ENCODE data around the gene ASCL4. TPM values are rescaled to one million over a fixed set of nuclear protein-coding genes. Genes with fewer than 3 reads are reported as not detected.

The ASCL4 gene
- total RNA-seq, 1 experiment from 2014 or later = not detected

DNA sequence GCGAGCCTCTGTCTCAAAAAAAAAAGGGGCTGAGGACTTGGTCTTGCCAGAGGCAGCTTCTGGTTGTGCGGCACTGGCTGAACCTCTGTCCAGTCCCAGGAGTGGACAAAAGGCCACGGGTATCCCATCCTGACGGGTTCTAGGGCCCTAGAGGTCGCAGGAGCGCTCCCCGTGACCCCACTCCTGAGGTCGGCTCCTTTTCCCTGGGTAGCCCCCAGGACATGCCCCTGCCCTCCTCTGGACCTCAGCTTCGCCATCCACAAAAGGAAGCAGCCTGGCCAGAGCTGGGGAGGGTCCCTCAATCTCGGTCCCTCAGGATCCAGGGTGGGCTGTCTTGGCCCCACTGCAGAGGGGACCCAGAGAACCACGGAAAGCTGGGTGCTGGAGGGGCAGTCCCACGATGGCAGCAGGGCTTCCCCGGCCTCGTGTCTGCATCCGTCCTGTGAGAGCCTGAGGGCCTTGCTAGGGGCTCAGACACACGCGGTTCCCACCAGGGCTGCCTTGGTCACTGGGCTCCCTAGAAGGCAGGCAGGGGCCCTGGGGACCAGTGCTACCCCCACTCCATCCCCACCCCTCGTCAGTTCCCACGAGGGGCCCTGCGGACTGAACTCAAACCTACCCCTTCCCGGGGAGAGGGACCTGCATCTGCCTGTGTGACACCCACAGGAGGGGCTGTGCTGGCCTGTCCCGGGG lies 31.1 kb downstream of the ASCL4 start:
- Mint-ChIP-seq H3K4me3 (no peak overlapping the region), H3K27ac (no peak overlapping the region), H3K36me3 (ENCODE audit: insufficient read depth in 1 of 3, low read depth in 3 of 3) (no peaks in the 10 kb centered on the region), H3K27me3 (ENCODE audit: low read depth) (peaks cover 7% of the 10 kb centered on the region), H3K9me3 (no peaks in the 10 kb centered on the region; a peak in 1 of 5 replicates), H3K4me1 (peaks cover 12 to 17% of the 10 kb centered on the region in 2 experiments)
- TF ChIP-seq, protein P1, sequence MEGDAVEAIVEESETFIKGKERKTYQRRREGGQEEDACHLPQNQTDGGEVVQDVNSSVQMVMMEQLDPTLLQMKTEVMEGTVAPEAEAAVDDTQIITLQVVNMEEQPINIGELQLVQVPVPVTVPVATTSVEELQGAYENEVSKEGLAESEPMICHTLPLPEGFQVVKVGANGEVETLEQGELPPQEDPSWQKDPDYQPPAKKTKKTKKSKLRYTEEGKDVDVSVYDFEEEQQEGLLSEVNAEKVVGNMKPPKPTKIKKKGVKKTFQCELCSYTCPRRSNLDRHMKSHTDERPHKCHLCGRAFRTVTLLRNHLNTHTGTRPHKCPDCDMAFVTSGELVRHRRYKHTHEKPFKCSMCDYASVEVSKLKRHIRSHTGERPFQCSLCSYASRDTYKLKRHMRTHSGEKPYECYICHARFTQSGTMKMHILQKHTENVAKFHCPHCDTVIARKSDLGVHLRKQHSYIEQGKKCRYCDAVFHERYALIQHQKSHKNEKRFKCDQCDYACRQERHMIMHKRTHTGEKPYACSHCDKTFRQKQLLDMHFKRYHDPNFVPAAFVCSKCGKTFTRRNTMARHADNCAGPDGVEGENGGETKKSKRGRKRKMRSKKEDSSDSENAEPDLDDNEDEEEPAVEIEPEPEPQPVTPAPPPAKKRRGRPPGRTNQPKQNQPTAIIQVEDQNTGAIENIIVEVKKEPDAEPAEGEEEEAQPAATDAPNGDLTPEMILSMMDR (conservative IDR thresholded peaks at IDR 0.05) = no peak
- Histone ChIP-seq H4K8ac (replicated peaks; ENCODE audit: insufficient read length, low read depth, low read length) (no peak overlapping the region), H2BK20ac (ENCODE audit: low read depth, low read length, poor library complexity, severe bottlenecking) (no peak overlapping the region), H4K5ac (ENCODE audit: insufficient read length, low read depth, low read length) (no peak overlapping the region), H4K91ac (ENCODE audit: insufficient read length, low read depth, low read length) (no peak overlapping the region), H3T11ph (ENCODE audit: low read length) (no peak overlapping the region), H3K9me3 (ENCODE audit: control insufficient read depth, low read depth, low read length) (no peaks in the 10 kb centered on the region), H3K18ac (ENCODE audit: insufficient read length, low read depth, low read length) (no peak overlapping the region), H3K56ac (ENCODE audit: insufficient read length, low read depth, low read length) (no peak overlapping the region), H3K79me2 (ENCODE audit: insufficient read depth, low read length) (no peaks in the 10 kb centered on the region), H3K4ac (ENCODE audit: low read depth, low read length) (no peak overlapping the region), H2BK12ac (ENCODE audit: insufficient read length, low read depth, low read length) (no peak overlapping the region), H3K9ac (ENCODE audit: extremely low read depth, insufficient read length, low read length) (no peak overlapping the region), H3K23ac (ENCODE audit: insufficient read length, low read depth, low read length) (no peak overlapping the region), H3K23me2 (ENCODE audit: insufficient read length, low read depth, low read length, poor library complexity, severe bottlenecking) (no peaks in the 10 kb centered on the region), H3K4me1 (ENCODE audit: insufficient read depth, low read length) (no peaks in the 10 kb centered on the region; the same call in 1 of the 2 replicates), H2AK5ac (ENCODE audit: insufficient read length, low read length) (no peak overlapping the region), H2BK5ac (ENCODE audit: insufficient read length, low read length) (no peak overlapping the region), H3K79me1 (ENCODE audit: insufficient read depth, low read depth, low read length, poor library complexity, severe bottlenecking) (no peaks in the 10 kb centered on the region), H2AFZ (ENCODE audit: low read length) (no peak overlapping the region), H4K20me1 (ENCODE audit: control insufficient read depth, insufficient read depth, insufficient read length) (no peaks in the 10 kb centered on the region), H2BK120ac (ENCODE audit: low read depth, low read length, poor library complexity, severe bottlenecking) (no peak overlapping the region), H3K27ac (ENCODE audit: insufficient read length, low read depth, low read length) (no peak overlapping the region), H3K14ac (ENCODE audit: insufficient read depth, low read length) (no peak overlapping the region), H3K4me2 (ENCODE audit: insufficient read depth, insufficient read length, low read length) (no peak overlapping the region), H2BK15ac (ENCODE audit: low read depth, low read length) (no peak overlapping the region), H3K27me3 (ENCODE audit: insufficient read depth, low read length) (no peaks in the 10 kb centered on the region)
- DNase-seq = no peak
- no CpG with 5 or more reads among the region's 22 CpGs for WGBS (ENCODE audit: extremely low coverage, insufficient read length, low lambda C conversion rate)

Measured in H9 (cell line).